ENCODE results near the gene TOP2A.
"Not testable (repeated sequence)": the region's sequence is repeated elsewhere in the genome, so short reads cannot be mapped to it uniquely, and the experiment has no call there.

Gene TOP2A

DNA sequence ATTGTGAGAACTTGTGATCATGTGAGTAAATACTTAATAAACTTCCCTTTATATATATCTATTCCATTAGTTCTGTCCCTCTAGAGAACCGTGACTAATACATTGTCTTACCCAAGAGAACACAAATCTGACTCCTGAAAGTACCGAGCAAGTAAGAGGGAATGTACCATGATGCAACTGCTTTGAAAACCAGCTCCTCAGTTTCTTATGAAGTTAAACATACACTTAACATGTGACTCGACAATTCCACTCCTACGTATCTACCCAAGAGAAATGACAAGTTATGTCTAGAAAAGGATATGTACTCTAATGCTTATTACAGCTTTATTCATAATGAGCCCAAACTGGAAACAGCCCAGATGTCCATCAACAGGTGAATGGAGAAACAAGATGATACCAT, 44.4 kb downstream of the TOP2A start:
- DNase-seq = no peak

- not testable (repeated sequence) for DNase-seq
Observed at GRCh38 chr17:40372644-40373043, 45.1 kb downstream of the TOP2A start.

DNA sequence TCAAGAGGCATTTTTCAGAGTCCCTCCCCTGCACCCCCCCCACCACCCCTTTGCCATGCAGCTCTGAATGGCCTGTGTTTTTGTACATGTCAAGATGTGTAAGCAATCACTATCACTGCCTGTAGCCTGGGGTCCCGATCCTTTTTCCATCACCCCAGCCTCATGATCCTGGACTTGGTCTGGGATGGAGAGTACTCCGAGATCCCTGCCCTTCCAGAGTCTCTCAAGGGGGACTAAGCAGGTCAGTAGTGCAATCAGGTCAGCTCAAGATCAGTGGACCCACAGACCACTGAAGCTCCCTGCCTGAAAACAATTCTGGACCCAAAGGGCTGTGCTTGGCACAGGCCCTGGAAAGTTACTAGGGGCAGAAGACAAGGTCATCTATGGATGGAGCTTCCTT, 45.7 kb downstream of the TOP2A start:
- no peak for DNase-seq

DNA sequence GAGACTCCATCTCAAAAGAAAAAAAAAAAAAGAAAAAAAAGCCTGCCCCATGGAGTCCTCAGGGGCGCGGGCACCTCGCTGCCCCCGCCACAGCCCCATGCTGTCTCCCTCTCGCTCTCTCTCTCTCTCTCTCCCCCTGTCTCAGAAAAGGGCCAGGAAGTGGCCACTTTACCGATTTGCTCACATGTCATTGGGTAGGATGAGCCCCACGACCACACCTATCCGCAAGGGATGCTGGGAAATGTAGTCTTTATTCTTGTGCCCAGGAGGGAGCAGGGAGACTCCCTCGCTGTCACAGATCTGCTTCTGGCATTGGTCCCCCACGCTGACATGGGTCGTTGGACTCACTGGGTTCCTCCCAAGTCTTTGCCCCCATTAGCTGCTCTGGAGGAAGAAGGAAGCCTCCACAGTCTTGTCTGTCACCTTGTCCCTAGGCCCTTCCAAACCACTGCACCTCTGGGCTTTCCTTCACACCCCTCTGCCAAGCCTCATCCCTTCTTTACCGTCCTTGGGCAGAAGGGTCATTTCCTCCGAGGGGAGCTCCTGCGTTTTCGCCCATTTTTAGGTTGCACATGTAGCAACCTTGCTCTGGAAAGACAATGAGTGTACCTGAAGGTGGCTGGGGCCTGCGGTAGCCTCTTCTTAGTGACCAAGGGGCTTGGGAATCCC, 46.3 kb downstream of the TOP2A start:
- DNase-seq = no peak

- no peak for DNase-seq
Observed at GRCh38 chr17:40369923-40370322, 47.8 kb downstream of the TOP2A start.

DNA sequence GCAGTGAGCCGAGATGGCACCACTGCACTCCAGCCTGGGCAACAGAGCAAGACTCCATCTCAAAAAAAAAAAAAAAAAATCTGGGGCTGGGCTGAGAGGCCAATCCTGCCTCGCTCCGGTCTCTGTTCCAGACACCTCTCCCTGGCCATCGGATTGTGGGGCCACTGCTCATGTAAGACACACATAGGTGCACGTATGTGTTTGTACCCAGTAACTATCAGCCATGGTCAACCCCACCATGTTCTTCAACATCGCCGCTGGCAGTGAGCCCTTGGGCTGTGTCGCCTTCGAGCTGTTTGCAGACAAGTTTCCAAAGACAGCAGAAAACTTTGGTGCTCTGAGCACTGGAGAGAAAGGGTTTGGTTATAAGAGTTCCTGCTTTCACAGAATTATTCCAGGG, 50.0 kb downstream of the TOP2A start:
- DNase-seq = not testable (repeated sequence)

DNA sequence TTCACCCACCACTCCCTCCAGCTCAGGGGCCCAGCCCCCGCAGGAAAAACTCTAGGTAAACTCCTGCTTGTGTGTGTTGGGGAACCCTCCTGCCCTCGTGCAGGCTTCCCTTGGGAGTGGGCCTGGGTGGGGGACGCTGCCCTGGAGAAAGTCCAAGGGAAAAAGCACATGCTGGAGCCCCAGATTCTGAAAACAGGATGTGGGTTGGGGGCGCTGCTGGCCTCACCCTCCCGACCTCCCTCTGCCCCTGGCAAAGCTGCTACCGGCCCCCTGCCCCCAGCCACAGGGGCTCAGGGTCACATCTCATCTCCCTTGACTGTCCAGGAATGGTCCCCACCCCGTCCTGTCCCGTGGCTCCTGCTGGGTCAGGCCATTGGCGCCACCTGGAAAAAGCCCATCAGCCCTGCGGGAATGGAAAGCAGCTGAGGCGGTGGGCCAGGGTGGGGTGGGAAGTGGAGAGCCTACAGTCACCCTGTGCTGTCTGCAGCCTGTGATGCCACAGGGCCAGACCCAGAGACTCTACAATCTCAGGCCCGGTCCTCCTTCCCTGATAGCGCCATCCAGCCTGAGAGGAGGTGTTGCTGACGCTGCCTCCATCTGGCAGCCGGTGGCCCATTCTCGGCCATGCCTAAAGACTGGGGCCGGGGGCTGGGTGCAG, 50.7 kb downstream of the TOP2A start:
- DNase-seq = no peak

DNA sequence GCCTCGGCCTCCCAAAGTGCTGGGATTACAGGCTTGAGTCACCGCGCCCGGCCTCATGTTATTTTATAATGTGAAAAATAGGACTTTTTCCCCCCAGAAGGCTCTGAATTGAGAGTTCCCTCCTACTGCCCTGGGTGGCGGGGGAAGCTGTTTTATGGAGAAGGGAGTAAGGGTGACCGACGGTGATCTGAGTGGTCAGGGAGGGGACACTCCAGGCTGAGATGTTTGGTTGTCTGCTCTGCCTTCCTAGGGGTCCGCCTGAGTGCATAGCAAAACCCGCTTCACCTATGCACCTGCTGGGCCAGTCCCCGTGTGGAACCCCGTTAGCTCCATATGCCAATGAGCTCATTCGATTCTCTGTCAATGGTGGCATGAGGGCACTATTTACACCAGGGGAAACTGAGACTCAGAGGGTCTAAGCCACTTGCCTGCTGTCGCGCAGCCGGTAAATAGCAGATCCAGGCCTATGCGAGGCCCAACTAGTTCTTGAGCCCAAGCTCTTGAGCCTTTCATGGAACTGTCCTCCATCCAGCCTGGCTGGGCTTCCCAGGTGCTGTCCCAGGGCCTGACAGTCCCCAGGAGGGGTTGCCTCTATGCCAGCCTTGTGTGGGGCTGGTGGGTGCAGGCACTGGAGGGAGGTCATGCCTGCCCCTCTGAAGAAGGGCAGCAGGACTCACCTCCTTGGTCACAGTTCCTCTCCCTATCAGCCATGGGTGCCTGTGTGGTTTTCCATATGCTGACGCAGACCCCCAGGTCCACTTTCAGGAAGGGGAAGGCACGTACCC, 51.4 kb downstream of the TOP2A start:
- no peak for DNase-seq

DNA sequence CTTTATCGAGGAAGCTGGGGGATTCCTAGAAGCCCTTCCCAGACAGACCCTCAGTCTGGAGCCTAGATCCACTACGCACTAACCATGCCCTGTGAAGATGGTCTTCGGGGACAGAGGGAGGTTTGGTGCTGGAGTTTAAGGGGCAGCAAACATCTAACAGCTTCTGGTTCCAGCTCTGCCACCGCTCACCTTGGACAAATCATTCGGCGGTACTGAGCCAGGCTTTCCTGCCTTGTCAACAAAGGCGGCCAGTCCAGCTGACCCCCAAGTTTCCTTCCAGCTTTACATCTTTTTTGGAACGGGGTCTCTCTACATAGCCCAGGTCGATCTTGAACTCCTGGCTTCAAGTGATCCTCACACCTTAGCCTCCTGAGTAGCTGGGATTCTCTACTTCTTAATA, 52.8 kb downstream of the TOP2A start:
- DNase-seq = no peak

- DNase-seq = no peak
Observed at GRCh38 chr17:40364121-40364861, 53.4 kb downstream of the TOP2A start, which contains the start of gene GJD3. TSS of gene GJD3 (minus strand) at chr17:40364737. CDS start at chr17:40363815, 922 bp downstream.

- no peak for DNase-seq
Observed at GRCh38 chr17:40363111-40363827, 54.4 kb downstream of the TOP2A start.

- DNase-seq = peak; percentile 47
Observed at GRCh38 chr17:40362696-40363110, 55.0 kb downstream of the TOP2A start.

DNA sequence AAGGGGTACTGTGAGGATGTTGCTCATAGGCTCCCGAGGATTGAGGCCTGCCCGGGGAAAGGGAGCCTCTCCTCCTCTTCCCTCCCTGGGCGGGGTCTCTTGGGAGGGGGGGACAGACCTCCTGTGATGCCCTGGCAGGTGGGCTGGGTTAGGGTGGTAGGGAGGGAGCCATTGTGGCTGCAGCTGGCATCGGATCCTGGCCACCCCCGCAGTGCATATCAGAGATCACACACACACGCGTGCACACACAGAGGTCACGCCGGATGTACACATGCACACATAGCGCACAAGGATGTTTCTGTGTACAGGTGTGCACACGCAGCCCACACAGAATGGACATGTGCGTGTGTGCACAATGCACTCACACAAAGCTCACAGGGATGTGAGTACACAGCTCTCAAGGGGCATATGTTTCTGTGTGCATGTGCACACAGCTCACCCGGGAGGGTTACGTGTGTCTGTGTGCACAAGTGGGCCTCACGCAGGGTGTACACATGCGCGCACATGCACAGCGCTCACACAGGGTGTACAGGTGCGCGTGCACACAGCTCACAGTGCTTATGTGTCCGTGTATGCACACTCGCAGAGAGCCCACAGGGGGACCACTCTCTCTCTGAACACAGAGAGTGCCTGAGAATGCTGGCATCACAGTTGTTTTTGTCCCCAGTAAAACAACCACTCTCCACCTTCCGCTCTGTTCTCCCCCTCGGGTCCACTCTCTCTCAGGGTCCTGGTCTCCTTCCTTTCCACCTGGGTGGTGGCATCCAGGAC, 55.6 kb downstream of the TOP2A start:
- DNase-seq = no peak

DNA sequence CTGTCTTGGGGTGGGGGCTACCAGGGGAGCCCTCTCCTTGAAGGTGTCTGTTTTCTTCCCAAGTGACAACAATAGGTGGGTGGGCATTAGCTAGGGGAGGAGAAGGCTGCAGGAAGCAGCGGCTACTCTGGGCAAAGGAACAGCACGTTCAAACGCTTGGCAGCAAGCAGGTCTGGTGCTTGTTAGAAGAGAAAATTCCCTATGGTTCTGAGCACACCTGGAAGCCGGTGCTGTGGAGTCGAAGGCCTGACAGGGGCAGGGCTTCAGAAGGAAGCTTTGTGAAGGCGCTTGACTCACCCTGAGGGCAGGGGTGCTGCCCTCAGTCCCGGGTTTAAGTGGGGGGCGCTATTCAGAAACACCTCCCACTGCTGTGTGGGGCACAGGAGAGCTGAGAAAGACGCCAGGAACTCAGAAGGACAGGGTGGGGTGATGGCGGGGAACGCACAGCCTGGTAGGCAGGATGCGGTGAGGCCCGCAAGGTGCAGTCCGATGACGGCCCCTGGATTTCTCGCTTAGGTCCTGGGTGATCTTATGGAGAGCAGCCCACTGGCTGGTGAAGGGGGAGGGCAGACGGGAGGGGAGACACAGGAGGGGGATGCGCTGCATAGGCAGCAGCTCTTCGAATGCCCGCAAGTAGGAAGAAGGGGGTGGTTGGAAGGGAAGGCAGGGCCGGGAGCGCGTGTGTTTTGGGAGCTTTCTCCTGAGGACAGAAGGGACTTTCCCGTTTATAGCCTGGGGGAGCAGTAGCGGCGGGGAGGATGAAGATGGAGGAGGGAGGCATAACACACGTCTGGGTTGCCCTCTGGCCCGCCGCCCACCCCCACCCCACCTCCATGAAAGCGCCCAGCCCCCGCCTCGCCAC, 56.4 kb downstream of the TOP2A start:
- DNase-seq = no peak

GRCh38 chr17:40360091-40360490, 57.6 kb downstream of the TOP2A start:
- DNase-seq = no peak

DNA sequence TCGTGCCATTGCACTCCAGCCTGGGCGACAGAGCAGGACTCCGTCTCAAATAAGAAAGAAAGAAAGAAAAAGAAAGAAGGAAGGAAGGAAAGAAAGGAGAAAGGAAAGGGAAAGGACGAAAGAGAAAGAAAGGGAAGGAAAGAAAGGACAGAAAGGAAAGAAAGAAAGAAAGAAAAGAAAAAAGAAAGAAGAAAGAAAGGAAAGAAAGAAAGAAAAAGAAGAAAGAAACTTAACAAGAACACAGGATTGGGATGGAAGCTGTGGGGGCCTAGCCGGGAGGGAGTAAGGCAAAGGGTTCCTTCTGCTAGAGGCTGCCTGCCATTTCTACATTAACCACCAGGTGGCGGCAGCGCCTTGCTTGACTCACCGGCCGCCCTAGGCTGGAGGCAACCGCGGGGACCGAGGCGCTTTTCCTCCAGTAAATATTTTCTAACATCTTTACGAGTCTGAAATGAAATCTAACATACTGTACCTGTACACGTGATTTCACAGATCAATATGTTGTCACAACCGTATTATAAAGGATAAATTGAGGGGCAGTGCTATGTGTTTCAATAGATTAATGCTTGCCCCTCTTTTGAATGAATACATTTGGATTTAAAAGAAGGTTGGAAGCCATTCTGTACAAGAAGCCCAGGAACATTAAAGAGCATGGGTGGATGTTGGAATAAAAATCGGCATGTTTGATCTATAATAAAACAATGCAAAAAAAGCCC, 59.2 kb downstream of the TOP2A start:
- peak; percentile 84 for DNase-seq

DNA sequence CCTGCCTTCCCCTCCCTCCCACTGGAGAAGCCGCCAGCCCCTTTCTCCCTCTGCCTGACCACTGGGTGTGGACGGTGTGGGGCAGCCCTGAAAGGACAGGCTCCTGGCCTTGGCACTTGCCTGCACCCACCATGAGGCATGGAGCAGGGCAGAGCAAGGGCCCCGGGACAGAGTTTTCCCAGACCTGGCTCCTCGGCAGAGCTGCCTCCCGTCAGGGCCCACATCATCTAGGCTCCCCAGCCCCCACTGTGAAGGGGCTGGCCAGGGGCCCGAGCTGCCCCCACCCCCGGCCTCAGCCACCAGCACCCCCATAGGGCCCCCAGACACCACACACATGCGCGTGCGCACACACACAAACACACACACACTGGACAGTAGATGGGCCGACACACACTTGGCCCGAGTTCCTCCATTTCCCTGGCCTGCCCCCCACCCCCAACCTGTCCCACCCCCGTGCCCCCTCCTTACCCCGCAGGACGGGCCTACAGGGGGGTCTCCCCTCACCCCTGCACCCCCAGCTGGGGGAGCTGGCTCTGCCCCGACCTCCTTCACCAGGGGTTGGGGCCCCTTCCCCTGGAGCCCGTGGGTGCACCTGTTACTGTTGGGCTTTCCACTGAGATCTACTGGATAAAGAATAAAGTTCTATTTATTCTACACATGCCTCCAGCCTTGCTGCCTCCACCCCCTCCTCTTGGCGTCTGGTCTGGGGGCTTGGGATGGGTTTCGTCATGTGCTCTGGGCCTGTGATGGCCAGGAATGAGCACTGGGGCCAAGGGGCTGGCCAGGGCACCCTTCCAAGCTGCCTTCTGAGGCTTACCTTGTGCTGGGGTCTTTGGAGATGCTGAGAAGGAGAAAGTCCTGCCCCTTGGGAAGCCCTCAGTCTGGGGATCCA, 60.5 kb downstream of the TOP2A start:
- DNase-seq = no peak

DNA sequence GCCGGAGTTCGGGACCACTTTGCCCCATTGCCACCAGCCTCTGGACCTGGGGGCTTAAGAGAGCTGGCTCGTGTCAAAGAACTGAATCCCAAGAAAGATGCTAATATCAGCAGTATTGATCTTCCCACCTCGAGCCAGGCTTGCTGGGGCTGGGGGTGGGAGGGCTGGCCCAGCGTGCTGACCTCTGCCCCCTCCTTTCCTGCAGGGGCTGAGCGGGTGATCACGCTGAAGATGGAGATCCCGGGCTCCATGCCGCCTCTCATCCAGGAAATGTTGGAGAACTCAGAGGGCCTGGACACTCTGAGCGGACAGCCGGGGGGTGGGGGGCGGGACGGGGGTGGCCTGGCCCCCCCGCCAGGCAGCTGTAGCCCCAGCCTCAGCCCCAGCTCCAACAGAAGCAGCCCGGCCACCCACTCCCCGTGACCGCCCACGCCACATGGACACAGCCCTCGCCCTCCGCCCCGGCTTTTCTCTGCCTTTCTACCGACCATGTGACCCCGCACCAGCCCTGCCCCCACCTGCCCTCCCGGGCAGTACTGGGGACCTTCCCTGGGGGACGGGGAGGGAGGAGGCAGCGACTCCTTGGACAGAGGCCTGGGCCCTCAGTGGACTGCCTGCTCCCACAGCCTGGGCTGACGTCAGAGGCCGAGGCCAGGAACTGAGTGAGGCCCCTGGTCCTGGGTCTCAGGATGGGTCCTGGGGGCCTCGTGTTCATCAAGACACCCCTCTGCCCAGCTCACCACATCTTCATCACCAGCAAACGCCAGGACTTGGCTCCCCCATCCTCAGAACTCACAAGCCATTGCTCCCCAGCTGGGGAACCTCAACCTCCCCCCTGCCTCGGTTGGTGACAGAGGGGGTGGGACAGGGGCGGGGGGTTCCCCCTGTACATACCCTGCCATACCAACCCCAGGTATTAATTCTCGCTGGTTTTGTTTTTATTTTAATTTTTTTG, 61.6 kb downstream of the TOP2A start:
- DNase-seq = no peak
